HG02759 (cell line): ENCODE data around the gene ZNF672.
"Not testable (repeated sequence)": the region's sequence is repeated elsewhere in the genome, so short reads cannot be mapped to it uniquely, and the experiment has no call there.

Source experiments
- ATAC-seq: cut with Tn5 transposase; IDR thresholded peaks from one replicate; pipeline ENCODE4 v1.9.1; 2021; ENCODE audit warnings: mild to moderate bottlenecking, moderate library complexity; ENCODE audit not compliant: unreplicated experiment

ZNF672 gene

DNA sequence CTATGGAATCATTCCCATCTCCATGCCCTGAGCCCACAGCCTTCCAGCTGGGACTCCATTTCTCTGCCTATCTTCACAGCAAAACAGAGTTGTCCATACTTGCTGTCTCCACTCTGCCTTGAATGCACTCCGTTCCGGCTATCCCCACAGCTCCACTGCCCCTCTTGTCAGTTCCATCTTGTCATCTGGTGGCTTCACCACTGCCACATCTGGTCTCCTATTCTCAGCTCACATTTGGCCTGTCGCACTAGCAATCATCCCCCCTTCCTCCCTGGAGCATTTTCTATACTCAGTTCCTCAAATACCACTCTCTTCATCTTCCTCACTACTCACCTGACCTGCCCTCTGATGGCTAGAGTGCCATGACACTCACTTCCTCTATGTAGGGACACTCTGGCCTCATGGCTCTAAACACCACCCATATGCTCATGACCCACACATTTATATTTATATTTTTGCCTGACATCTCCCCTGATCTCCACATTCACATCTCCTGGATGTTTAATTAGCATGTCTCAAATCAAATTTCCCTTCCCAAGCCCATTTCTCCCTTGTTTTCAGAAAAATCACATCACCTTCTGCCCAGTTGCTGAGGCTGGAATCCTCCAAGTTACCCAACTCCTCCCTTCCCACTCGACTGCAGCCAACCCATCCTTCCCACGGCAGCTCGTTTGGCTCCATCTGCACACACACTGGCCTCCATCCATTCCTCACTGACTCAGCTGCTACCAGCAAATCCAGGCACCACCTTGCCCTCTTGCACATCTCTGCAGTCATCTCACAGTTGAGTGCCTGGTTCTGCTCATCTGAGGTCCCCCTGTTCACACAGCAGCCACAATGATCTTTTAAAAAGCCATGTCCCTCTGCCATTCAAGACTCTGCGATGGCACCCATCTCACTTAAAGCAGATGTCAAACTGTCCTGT, 14.7 kb downstream of the ZNF672 start:
- no peak for ATAC-seq

DNA sequence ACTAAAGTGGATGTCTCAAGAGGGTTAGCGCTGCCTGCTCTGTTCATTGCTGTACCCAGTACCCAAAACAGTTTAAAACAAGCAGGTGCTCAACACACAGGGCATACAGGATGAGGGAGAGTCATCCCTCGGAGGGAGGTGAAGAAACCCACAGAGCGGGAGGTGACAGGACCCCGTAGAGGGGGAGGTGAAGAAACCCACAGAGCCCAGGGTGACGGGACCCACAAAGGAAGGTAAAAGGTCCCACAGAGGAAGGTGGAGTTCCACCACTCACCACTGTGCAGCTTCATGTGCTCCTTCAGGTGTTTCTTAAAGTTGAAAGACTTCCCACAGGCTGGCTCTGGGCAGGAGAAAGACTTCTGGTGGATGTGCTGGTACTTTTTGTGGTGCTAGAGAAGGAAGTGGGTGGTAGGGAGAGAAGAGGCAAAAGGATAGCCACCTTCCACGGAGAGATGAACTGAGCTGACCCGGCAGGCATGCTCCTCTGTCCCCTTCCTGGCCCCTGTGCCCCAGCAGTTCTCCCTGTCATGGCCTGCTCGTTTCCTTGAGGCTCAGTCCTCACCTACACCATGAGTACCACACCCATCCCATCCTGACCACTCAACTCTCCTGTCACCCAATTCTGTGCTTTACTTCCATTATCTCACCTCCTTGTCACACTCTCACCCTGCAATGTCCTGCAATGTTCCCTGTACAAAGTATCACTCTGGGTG, 15.8 kb downstream of the ZNF672 start:
- no peak for ATAC-seq

DNA sequence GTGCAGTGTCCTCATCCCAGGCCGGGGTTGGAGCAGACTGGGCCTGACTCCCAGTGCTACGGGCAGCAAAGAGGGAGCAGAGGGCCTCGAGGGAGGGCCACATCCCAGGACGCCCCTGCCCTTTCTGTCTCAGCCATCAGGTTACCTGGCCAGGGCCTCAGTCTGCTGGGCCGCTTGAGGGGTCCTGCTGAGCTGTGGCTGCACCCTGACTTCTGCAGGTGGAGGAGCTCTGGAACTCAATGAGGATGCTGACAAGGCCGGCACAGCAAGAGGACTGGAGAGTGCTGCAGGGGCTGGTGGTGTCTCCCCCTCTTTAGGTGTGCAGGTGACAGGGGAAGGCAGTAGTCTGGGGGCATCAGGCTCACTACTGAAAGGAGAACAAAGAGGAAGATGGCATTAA, 17.6 kb downstream of the ZNF672 start:
- ATAC-seq = no peak

DNA sequence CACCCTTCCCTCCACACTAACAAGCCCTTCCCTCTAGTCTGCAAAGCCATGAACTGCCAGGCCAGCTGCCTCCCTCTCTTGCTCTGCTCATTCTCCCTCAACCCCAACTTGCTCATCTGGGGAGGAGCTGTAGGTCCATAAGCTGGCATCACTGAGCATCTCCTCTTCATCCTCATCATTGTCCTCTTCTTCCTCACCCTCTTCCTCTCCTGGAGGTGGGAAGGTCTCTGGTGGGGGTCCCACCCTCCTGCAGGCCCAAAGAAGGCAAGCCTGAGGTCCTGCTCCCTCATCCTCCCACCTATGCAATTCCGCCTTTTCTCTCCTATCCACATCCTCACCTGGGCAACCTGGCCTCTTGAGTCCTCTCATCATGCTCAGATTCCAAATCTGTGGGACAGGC, 18.2 kb downstream of the ZNF672 start:
- no peak for ATAC-seq

DNA sequence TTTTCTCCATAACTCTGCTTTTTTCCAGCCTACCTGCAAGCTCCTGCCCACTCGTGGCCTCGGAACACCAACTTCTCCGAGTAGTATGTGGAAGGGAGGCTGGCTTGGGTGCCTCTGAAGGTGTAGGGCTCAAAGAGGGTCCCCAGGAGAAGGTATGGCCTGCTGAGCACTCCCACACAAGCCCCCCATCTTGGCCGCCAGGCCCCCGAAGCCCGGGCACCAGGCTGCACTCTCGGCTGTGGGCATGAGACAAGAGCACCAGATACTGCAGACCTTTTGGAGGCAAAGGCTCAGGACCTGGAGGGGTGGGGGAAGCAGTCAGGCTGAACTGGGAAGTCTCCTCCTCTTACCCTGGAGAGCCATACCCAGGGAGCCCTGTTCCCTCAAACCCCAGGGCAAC, 19.2 kb downstream of the ZNF672 start:
- no peak for ATAC-seq

DNA sequence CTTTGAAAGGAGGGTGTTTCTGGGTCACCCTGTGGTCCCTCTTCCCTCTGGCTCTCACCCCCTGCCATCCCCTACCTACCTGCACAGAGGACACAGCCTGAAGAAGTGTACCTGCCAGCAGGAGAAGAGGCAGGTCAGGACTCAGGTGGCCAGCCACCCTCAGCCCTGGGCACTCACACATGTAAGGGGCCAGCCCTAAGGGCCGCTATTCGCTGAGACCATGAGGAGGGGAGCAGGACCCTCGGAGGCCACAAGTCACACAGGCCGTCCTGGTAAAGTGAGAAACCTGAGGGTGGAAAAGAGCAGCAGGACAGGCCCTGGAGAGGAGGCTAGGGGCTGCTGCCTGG, 19.7 kb downstream of the ZNF672 start:
- no peak for ATAC-seq

DNA sequence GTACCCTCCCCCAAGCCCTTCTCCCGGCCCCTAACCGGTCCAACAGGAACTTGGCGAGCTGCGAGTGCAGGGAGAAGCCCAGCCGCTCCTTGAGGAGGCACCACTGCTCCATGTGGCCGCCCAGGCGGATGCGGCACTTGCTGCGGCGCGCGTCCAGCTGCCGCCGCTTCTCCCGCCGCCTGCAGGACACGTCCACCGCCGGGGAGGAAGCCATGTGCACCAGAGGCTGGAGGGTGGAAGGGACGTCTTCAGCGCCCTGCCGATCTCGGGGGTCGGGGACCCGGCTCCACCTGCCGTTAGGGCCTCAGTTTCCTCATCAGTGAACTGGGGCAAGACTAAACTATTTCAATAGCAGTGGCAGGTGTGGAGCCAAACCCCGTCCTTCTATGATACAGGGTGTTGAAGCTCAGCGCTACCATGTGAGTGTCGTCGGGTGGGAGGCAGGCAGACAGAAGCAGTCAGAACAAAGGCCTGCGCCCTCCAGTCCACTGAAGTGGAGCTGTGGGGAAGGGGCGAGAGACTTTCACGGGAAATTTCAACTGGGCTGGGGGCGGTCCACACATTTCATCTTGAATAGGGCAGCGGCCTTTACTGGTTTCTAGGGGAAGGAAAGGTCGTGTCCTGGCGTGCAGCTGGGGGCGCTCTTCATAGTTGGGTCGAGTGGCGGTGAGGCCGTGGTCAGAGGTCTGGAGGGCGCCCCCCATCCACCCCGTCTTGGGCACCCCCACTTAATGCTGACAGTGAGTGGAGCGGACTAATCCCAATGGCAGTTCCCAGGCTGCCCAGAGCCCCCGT, 20.3 kb downstream of the ZNF672 start:
- peak; percentile 34 for ATAC-seq

DNA sequence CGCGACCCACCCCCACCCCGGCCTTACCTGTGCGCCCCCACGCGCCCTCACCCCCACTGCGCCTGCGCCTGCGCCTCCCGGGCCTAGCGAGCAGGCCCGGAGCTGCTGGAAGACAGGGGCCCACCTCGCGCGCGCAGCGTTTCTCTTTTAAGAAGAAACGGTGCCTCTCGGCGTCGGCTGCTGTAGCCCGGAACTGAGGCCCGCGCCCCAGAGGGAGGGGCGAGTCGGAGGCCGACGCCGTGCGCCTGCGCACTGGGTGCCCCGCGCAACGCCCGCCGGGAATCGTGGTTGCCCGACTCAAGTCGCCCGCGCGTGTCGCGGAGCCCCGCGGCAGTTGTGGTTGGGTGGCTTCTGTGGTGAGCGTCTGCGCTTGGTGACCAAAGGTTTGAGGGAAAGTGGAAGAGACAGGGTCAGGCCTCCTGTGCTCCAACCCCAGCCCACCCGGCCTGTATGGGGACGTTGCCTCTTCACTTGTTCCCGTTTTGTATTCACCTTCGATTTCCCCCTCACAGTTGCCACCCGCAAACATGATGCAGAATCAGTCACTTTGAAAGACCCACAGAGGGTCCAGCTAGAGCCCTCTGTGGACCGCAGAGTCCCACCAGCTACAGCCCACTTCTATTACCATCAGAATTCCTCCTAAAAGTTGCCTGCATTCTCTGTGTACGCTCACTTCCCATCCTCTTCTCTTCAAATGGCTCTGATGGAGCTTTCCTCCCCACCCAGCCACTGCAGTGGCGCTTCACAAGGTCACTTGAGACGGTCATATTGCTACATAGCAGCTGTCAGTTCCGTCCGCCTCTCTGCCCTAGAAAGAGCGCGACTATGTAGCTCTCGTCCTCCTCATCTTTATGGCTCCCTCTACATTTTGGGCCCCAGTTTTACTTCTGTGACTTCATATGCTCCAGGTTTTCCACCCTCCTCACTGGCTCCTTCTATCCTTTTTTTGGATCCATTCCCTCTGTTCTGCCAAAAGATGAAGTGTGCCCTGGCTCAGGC, 21.2 kb downstream of the ZNF672 start, which contains the start of gene ZNF692:
ZNF692 (minus strand) TSS at position 195 of the 999 bp plus-strand sequence. CDS start 776 bp downstream, outside the sequence.
- peak; percentile 79 for ATAC-seq

DNA sequence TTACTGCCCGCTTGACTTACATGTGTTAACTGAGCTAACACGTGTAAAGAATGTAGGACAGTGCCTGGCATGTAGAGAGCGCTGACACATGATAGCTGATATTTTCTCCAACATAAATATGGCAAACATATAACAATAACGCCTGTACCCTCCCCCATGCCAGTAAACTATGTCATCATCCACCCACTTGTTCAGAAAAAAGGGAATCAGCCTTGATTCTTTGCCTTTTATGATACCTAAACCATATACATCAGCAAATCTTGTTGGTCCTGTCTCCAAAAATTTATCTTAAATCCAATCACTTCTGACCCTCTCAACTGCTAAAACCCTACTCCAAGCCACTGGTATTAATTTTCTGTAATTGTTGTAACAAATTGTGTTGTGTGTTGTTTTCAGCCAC, 22.0 kb downstream of the ZNF672 start:
- no peak for ATAC-seq

DNA sequence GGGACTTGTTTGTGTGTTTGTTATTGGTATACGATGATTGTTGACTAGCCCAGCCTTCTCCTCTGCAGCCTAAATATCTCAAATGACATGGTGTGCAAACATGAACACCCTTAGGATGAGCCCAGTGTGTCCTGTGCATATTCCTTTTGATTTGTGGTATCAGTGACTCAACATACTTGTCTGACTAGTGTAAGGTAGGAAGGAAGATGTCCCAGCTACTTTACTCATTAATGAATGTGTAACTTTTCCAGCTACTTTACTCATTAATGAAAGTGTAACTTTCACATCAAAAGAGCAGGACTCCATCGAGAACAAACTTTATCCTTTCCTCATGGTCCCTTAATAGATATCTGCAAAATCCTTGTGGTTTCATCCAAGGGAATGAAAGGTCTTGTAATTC, 23.6 kb downstream of the ZNF672 start:
- no peak for ATAC-seq

DNA sequence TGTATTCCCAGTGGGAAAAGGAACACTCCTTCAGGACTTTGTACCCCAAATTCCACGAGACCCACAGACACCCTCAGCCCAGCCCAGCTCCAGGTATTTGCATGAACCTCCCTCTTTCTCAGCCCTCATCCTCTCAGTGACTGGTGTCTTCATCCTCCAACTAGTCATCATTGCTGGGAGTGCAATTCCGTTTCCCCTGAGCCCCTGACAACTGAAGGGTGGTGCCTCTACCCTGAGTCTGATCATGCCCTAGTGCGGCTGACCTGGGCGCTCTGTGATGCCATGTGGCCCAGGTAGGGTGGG, 24.6 kb downstream of the ZNF672 start:
- ATAC-seq = peak; percentile 6

DNA sequence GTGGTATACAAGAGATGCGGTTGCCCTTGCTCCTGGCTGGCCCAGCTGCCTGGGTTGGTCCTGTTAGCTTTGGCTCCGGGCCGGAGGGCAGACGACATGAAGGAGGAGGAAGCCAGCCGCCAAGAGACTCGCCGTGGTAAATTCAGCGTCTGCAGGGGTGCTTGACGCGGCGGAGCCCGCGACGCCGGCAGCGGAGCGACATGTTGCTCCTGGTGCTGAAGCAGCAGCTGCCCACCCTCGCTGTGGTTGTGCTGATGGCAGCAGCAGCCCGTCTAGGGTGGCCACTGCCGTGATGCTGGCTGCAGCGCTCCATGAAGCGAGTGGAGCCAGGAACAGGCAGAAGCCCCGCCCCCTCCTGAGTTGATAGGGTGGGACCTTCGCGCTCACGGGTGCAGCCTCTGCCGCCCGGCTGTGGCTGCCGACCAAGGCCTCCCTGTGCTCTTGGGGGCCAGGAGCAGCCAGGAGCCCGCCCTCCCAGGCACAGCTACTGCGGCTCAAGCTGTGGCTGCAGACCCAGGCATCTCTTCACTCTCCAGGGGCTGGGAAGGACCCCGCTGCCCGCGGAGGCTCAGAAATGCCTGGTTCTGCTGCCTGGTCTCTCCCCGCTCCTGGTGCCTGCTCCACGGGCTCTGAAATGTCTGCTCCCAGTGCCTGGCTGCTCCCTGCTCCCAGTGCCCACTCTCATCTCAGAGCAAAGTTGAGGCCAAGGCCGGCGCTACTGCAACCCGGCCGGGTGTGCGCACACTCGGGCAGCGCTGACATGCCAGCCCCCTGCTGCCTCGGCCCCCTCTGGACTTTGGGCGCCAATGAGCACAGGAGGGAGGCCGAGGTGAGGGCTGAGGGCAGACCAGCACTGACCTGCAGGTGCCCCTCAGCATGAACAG, 25.2 kb downstream of the ZNF672 start:
- peak; percentile 72 for ATAC-seq

DNA sequence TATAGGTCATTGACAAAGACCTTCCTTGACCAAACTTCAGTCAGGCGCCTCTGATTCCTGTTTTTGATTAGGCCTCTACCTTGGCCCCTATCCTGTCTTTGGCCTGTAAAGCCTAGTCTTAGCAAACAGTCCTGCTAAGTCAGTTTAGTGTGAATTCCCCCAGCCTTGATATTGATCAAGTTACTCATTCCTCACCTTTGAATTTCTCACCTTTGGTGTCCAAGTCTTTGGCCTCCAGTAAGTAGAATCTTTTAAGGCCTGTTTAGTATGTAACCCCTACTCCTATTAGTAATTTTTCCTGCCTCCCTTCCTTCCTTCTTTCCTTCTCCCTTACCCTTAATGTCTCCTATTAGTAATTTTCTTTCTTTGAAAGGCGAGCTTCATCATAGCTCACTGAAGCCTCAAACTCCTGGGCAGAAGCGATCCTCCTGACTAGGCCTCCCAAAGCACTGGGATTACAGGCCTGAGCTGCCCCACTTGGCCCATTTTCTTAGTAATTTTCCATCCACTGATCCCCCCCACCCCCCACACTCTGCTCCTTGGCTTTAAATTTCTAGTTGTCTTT, 33.9 kb downstream of the ZNF672 start:
- ATAC-seq = no peak

DNA sequence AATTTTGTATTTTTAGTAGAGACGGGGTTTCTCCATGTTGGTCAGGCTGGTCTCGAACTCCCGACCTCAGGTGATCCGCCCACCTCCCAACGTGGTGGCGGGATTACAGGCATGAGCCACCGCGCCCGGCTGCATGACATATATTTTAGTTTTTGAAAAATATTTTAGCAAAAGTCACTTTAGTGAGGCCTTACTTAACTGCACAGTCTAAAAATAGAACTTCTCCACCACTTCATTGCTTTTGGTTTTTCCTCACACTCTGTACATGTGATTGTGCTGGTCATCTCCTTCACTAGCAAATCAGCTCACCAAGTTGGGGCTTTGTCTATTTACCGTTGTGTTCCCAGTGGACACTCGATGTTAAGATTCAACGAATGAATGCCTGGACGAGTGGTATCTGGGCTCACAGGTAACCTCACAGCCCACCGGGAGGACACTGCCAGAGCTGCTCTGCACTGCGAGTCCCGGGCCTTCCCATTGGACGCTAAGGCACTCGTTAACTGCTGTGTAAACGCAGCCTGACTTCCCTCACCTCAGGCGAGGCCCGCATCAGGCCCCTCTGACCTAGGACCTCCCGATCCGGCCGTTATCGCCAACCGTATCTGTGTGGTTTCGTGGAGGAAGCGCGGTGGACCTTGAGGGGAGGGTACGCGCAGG, 34.9 kb downstream of the ZNF672 start:
- ATAC-seq = peak; percentile 43

DNA sequence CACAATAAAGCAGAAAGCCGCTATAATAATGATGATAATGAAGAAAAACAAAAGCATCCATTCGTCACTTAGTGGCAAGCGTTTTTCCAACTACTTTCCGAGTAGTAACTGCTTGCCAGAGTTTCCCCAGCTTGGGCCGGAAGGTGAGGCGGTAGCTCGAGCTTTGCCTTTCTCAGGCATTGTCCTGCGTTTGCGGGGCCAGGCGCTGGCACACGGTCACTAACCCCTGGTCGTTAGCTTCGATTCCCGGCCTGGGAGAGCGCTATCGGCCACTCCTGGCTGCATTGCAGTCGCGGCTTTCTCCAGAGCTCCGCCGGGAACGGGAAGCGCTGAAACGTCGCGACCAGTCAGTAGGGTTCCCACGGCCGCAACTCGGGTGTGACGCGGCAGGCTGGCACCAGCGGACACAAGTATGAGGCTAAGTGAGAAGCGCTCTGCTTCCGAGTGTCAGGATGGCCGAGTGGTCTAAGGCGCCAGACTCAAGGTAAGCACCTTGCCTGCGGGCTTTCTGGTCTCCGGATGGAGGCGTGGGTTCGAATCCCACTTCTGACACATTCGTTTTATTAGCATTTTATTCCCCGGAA, 35.5 kb downstream of the ZNF672 start:
- peak; percentile 81 for ATAC-seq

DNA sequence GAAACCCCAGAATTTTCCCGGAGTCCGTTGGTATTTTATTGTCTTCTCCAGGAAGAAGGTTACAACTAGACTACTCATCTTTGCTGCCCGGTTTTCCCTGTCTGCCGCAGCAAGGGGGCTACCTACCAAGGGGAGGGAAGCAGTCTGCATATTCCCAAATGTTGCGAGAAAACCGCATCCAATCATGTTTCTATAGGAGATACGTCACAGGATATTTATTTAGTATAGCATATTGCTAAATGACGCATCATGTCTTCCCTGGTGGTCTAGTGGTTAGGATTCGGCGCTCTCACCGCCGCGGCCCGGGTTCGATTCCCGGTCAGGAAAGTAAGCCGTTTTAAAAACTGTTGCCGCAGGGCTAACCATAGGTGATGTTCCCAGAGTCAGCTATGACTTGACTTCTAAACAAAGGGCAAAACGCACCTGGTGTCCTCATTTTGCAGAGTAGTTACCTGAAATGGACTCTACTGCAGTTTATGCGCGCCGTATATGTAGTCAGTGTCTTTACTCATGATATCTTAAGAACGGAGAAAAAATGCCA, 36.0 kb downstream of the ZNF672 start:
- peak; percentile 60 for ATAC-seq

DNA sequence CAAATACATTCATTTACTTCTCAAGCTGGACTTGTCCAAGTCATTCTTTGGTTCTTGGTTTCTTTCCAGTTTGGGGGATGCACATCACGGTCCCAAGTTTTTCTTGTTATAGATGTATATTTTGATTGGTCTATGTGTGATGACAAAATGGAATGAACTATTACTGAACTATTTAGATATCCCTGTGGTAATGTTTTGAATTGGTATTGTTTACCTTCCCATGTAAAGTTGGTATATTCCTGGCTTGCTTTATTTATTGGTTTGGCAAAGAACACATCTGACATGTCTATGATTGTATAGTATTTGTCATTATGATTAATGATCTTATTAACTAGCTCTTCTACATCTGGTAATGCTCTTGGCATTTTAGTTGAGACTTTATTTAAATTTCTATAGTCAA, 43.2 kb downstream of the ZNF672 start:
- ATAC-seq = no peak

DNA sequence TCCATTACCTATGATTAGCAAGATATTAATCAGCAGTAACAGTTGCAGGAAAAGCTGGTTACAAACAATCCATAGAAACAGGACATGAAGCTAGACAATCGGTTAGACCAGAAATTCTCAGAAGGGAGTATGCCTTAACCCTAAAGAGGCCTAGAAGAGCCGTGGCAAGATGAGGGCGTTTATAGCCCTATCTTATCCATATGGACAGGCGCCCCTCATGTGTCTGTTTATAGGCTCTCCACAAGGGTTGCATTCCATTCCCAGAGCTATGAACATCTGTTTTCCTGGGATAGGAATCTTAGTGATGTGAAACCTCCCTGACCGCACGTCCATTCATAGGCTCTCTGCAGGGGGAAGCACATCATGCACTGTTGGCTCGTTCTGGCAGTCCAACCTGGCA, 44.4 kb downstream of the ZNF672 start:
- ATAC-seq = not testable (repeated sequence)
